ENCODE measurements around the gene ATF3.
"Not testable (repeated sequence)": the region's sequence is repeated elsewhere in the genome, so short reads cannot be mapped to it uniquely, and the experiment has no call there.

Gene ATF3

DNA sequence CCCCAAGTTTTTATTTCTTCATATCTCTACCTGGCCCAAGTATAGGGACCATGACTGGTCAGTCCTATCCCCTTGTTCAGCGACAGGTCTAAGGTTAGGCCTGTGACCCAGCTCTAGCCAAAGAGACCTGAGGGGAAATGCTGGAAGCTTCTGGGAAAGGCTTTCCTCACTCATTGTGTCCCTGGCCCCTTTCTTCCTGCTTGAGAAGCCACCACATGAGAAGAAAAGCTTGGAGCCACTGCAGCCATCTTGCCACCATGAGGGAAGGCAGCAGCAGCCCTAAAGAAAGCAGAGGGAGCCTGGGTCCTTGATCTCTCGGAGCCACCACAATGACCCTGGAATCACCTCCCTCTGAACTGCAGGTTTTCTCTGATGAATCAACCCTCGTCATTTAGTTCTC lies 43.4 kb downstream of the ATF3 start:
- DNase-seq (ENCODE audit: low read depth) = no peak

DNA sequence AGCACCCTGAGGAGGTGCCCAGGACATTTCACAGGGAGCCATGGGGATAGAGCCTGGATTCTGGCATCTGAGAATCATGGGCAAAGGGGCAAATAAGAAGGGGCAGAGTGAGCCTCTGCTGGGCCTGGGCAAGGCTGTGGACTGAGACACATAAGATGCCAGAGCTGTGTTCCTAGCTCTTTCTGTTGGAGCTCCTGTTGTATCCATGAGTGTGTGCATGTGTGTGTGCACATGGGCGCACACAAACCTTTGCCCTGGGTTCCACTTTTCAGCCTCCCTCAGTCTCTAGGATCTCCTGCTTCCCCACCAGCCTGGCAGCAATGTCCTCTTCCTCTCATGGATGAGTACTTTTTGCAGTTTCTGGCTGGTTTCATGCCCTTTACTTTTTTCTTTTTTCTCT lies 44.0 kb downstream of the ATF3 start:
- no peak for DNase-seq (ENCODE audit: low read depth)

DNA sequence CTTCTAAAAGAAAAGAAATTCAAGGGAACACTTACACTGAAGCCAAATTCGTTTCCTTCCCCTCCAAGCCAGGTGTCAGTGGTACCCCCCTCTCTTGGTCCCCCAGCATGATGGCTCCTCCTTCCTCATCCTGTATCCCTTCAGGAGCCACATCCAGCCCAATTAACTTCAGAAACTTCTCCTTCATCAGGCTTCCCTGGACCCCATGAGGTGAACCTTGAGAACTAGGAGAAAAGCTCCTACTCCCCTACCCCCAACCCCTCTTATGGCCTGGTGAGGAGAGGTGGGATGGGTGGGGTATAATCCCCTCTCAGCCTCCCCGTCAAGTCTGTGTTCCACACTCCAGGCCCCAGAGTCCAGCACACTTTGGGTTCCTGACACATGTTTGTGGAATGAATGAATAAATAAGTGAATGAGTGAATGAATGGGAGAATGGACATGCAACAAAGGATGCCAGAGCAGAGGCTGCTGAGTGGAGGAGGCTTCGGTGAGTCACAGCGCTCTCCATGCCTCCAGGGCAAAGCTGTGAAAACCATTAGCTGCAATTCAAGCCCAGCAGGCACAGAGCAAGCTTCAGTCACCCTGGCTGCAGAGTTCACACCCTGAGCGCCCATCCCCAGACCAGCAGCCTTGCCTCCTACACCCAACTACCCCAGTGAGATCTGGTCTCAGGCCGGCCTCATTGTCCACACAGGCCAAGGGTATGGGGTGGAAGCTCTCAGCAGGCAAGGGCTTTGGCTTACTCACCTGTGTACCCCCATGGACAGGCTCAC lies 47.3 kb downstream of the ATF3 start:
- no peak for DNase-seq (ENCODE audit: low read depth)

DNA sequence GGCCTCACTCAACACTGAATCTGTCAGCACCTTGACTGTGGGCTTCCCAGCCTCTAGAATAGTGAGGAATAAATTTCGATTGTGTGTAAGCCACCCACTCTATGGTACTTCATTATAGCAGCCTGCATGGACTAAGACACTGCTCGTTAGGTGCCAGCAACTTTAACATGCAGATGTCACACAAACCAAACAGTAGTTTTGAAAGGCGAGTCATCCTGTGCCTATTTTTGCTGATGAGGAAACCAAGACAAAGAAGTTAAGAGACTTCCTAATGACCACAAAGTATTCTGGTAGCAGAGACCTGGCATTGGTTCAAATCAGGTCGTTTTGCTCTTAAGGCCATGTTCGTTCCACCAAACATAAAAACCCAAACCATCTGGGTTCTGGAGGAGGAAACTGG lies 48.2 kb downstream of the ATF3 start:
- DNase-seq (ENCODE audit: low read depth) = no peak

DNA sequence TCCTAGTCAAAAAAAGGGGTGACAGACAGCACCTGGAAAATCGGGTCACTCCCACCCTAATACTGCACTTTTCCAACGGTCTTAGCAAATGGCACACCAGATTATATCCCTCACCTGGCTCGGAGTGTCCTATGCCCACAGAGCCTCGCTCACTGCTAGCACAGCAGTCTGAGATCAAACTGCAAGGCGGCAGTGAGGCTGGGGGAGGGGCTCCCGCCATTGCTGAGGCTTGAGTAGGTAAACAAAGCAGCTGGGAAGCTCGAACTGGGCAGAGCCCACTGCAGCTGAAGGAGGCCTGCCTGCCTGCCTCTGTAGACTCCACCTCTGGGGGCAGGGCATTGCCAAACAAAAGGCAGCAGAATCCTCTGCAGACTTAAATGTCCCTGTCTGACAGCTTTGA lies 49.7 kb downstream of the ATF3 start:
- DNase-seq (ENCODE audit: low read depth) = not testable (repeated sequence)

DNA sequence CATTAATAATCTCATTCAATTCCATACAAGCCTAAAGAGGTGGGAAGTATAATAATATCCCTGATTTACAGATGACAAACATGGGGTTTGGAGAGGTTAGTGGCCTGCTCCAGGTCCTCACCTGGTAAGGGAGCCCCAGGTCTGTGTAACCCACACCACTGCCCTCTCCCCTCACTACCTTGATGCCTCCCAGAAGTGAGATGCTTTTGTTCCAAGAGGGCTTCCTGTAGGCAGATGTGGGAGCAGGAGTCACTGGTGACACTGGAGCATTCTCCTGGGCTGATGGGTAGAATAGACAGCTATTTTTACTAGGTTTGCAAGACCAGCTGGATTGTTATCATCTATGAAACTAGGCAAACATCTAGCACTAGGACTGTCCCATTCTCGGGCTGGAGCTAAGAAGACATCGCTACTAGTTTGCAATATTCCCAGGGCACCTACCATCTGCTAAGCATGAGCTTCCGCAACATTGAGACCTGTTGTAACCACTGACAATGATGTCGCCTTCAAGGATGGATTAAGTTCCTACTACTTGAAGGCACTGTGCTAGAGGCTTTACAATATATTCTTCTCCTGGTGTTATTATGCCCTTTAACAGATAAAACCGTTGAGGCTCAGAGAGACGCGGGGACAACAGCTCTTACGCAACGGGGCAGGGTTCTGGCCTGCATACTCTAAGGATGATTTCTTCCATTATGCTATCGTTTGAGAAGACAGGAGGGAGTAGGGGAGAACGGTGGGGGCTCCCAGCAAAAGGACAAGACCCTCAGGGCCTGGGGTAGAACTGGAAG lies 56.0 kb downstream of the ATF3 start:
- DNase-seq (ENCODE audit: low read depth) = no peak

DNA sequence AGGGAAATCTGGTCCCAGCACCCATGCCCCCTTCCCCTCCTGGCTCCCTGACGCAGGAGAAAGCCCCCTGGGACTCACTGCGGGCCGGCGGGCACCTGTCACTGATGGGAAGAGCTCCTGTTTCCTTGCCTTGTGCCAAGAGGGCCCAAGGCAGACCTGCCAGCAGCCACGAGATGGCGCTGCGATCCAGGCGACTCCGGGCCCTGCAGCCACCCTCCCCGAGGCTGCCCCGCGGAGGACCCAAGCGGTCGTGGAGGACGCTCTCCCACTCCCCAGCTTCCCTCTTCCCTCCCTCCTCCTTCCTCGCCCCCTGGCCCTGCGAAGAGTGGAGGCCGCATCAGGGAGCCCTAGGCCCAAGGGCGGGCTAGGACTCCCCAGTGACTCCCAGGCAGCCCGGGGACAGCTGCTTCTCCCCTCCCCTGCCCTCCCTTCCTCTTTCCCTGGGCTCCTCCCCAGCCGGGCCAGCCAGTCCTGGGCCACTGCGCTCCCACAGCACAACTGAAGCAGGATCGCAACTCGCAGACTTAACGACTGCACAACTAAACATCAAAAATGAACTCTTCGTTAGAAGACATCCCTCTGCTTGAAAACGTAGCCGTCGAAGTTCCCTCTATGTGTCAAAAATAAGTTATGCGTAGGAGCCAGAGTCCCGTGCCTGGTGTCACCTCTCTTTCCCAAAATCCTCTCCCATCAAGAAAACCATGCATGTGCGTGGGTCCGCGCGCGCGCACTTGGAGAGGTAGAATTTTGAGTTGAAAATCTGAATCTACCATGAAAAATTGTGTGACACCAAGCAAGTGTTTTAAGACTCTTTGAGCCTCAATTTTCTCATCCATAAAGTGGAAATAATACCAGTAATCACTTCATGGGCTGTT lies 56.9 kb downstream of the ATF3 start:
- peak; percentile 79 for DNase-seq (ENCODE audit: low read depth)

DNA sequence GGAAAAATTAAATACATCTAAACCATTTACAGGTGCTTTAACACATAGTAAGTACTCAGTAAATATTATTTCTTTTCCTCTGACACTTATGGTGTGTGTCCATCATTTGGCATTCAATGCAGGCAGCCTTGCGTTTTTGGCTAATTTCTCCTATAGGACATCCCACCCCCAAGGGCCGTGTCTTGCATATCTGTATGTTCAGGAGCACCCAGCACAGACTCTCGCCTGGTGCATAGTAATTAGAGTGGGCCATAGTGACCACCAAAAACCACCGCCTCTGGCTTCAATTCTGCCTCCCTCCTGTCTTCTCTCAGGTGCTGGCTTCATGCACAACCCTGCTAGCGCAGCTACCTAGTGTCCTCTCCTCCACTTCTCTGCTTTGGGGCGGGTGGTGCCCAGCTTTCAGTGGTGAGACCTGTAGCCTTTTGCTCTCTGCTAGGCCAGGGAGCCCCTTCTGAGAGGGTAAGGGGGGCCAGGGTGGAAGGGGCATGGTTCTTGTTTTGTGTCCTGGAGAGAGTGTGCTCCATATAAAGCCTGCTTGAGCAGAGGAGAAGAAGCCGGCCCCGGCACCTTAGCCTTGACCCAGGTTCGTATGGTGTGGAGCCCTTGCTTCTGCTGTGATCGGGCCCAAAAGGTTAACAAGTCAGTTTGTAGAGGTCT lies 57.7 kb downstream of the ATF3 start:
- DNase-seq (ENCODE audit: low read depth) = no peak

DNA sequence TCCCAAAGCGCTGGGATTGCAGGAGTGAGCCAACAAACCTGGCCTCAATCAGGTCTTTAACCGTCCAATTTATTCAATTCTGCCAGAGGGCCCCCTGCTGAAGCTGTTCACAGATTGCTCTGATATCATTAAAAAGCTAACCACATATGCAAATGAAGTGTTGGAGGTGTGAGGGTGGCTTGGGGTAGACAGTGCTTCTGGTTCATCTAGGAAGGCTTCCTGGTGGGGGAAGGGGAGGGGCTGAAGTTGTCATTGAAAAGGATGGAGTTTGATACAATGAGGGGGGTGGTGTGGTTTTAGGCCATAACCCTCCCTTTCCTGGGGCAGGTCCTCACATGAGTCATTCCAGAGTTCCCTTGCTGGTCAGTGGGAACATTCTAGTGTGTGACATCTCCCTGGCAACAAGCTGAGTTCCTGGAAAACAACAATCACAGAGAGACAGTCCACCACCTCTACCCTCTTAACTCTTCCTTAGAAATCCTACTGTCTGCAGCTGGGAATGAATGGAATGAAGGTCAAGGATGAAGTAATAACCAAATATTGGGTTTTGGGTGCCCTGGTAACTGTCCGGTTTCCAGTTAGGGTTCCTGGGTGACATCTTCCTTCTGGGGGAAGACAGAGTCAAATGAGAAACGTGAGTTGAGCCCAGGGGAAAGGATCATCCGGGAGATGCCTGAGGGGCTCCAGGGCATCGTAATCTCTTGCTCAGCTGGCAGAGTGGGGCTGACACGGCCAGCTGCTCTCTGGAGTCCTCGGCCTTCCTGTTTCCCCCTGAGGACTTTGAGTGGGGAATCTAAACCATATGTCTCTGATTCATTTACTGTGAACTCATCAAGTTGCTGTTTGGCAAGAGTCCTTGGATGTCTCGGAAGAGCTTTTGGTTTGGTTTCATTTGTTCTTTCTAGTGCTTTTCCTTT lies 58.9 kb downstream of the ATF3 start:
- no peak for DNase-seq (ENCODE audit: low read depth)

DNA sequence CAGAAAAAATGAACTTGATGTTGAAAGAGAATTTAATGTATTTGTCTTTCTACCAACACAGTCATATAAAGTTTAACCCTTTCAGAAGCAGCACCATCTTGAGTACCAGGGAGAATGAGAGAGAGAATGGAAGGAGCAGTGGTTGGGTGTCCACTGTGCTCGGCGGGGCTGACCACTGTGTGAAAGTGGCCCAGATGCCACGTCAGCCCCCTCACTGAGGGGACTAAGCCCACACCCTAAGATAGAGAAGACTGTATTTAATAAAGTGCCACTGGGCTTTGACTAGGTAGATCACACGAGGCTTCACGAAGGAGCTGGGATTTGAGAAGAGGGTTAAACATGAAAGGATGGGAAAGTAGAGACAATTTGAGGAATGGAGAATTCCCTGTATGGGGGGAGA lies 59.9 kb downstream of the ATF3 start:
- DNase-seq (ENCODE audit: low read depth) = no peak

DNA sequence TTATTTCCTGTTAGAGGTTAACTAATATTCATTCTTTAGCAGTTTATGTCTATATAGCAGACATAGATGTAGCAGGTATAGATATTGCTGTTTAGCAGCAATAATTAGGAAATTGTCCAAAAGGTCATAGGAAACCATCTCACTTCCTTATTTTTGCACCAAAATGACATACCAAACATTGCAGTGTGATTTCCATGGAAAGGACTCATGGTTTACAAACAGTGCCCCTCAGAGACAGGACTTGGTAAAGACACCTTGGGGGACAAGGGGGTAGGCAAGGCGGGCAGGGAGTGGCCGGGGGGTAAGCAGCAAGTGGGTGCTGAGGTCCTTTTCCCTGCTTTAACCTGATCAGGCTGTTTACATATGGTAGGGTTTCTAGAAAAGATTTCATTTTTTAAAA lies 60.5 kb downstream of the ATF3 start:
- no peak for DNase-seq (ENCODE audit: low read depth)

DNA sequence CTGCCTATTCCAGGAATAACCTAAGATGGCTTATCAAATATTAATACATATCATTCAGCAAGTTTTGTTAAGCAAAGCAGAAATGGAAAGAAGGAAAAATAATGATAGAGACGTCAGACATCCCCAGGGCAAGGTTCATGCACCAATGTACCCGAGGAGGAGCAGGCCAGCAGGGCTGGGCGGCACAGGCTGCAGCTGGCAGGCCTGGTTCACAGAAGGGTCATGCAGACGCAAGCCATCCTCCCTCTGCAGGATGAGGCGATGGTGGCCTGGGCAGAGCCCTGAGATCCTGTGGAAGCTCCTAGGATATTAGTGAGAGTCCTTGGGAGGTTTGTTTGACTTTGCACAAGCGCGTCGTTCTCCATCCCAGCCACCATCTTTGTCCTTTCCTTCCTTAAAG lies 61.0 kb downstream of the ATF3 start:
- DNase-seq (ENCODE audit: low read depth) = no peak

DNA sequence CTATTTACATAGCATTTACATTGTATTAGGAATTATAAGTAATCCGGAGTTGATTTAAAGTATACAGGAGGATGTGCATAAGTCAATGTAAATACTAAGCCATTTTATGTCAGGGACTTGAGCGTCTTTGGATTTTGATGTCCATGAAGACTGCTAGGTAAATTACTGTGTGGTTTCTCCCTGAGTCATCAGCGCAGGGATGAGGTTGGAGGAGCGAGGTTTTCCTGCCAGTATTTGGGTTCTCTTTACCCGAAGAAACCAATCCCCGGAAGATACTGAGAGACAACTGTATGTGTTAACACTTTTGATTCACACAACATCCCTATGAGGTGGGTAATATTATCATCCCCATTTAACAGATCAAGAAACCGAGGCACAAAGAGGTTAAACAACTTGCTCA lies 61.7 kb downstream of the ATF3 start:
- no peak for DNase-seq (ENCODE audit: low read depth)
